Pons (tissue), 1 donor: ENCODE measurements around the gene PDE6H.

ENCODE experiments used
- DNase-seq: peaks from one replicate; pipeline ENCODE4 v3.0.0-alpha.2; 2016; ENCODE audit warnings: low spot score

The PDE6H gene

DNA sequence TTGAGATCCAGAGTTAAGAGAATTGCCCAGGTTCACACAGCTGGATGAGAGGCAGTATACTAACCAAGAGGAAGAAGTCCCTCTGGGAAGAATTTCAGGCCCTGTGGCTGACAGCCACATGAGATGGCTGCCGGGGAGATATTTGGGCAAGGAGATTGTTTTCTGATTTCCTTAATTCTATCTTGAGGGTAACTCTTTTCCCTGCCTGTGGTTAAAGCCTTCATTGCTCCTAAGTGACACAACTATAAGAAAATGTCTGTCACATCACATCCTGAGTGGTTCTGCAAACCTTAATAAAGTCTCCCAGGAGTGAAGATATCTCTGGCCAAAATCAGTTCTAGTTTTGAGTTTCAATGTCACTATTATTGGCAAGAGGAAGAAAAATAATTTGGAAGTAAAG lies 21.0 kb upstream of the PDE6H start:
- no peak for DNase-seq

DNA sequence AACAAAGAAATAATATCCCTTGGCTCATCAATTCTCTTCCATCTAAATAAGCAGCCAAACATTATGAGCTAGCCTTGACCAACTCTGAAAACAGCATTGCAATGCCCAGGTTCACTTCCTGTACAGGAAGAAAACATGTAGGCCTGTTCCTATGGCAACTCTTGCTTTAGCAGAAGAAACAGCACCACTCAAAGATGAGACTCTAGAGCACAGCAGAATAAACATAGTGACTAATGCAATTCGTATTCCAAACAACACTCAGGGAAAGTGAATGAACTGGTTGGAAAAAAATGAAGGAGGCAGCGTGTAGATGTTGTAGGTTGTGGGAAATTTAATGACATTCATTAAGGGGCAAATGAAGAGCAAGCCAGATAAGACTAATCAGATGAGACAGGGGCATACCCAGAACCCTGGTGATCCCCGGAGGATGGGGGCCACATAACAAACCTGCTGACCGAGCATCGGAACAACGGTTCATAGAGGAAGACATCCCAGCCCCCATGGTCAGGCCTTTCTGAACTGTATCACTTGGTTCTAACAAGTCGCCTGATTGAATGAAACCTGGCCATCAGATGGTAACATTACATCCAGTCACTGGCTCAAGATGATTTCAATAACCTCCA lies 20.4 kb upstream of the PDE6H start:
- peak; percentile 30 for DNase-seq

DNA sequence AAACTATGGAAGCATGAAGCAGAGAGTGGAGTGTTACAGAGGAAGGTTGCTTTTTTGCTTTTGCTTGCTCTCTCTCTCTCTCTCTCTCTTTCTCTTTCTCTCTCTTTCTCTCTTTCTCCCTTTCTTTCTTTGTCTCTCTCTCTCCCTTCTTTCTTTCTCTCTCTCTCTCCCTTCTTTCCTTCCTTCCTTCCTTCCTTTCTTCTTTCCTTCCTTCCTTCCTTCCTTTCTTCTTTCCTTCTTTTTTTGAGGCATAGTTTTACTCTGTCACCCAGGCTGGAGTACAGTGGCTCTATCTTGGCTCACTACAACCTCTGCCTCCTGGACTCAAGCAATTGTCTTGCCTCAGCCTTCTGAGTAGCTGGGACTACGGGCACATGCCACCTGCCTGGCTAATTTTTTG lies 19.1 kb upstream of the PDE6H start:
- DNase-seq = no peak

DNA sequence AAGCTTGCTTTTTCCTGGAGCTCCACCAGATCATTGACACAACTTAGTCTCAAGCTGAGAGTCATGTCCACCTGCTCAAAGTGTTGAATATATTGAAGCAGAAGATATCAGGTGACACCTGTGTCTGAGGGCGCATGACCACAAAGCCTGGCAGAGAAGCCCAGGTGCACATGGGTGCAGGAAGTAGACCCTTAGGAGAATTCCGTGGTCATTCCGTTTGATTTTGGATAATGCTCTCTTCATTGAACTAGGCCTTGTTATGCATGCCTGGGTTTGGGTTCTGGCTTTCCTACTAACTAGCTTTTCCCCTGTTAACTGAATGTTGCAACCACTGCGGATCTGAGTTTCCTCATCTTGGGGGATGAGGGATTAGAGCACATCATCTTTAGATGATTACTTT lies 18.6 kb upstream of the PDE6H start:
- DNase-seq = no peak

DNA sequence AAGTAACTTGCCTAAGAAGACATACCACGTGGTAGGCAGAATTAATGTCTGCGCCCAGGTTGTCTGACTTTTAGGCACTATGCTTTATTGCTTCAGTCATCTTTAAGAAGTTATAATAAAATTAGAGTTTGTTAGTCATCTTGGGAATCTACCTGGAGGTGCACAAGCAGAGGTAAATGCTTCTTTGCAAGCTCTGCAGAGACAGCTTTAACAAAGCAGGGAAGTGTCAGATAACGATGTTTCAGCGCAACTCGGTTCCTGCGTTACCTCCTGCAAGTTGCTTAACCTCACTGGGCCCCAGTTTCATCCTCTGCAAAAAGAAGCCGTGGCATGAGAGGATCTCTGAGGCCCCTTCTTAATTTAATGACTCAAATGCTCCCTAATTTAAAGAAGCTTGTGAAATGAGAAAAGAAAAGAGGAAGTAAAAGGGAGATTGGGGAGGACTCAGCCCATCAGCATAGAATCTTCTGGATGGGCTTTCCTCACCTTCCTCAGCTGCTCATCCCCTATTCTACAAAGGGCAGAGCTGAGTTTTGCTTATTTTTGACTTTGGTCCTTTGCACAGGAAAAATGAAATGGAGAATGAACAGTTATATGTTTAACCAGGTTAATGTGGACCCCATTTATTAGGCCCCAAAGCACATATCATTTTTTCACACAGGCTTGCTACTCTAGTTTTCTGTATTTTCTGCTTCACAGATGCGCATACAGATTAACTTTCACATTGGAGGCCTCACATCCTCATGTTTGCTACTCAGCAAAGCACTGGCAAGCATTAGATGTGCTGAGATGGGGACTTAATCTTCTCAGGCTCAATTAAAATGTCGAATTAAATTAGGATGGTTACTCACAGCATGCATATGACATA lies 16.6 kb upstream of the PDE6H start:
- DNase-seq = no peak

DNA sequence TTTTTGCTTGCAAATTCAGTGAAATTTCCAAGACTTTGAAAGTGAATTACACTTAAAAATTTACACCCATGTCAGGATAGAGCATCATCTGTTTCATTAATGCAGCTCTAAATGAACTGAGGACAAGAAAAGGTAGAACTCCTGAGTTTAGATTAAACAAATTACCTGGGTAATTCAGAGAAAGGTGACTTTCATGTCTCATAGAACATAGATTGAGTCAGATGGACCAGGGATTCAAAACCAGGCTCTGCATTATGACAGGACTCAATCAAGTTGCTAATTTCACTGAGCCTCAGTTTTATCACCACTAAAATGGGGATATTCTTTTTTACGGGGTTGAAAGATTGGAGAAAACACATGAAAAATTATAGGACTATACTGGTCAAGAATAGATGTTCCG lies 15.9 kb upstream of the PDE6H start:
- no peak for DNase-seq

DNA sequence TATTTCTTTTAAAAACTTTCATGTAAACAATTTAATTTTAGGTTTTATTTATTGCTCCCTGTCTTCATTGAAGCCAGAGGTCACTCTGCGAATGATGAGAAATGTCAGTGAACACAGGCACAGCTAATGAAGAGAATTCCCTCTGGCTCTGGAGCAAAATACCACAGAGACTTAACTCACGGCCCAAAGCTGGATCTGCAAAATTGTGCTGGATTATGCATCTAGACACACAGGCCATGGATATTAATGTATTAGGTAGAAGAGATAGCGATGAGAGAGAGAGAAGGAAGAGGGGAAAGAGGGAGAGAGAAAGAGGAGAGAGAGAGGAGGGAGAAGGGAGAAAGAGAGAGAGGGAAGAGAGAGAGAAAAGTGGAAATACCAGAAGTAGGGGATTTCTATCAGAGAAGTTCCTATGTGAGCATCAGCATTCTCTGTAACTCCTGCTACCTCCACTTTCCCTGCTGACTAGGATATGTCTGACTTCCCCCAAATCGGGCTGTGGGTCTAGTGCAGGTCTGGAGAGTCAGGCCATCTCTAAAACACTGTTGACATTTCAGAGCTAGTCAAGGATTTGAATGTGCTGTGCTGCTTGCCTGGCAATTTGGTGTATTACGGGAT lies 15.2 kb upstream of the PDE6H start:
- DNase-seq = no peak

DNA sequence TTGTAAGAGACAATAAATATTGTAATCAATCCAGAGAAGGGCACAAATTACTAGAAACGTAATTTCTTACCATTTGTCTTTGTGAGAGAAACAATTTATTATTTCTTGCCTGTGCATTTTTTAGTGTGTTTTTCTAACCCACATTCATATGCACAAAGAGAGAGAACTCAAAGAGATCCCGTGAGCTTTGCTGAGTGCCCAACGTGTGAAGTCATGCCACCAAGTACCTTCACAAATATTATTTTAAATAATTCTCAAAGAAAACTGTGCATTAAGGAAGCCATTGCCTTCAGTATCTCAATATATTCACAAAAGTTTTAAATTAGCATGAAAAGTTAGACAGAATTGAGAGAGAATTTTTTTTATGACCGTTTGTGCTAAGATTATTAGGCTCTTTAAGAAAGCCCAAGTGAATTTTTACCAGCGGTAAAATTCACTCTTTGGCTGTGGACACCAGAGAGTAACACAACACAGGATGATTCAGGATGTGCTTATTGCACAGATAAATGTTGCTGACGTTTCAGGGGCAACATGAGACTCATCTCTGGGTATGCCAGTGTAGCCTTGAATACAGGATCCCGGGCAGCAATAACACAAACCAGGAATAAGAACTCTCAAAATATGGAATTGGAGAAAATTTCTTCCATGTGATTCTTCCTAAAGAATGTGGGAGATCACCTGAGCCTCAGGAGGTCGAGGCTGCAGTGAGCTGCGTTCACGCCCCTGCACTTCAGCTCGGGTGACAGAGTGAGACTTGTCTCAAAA lies 14.3 kb upstream of the PDE6H start:
- DNase-seq = no peak

DNA sequence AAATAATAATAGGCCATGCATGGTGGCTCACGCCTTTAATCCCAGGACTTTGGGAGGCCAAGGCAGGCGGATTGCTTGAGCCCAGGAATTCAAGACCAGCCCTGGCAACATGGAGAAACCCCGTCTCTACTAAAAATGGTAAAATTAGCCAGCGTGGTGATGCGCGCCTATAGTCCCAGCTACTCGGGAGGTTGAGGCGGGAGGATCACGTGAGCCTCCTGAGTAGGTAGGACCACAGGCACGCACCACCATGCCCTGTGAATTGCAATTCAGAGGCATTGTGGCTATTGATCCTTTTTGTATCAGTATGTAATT lies 13.8 kb upstream of the PDE6H start:
- no peak for DNase-seq

DNA sequence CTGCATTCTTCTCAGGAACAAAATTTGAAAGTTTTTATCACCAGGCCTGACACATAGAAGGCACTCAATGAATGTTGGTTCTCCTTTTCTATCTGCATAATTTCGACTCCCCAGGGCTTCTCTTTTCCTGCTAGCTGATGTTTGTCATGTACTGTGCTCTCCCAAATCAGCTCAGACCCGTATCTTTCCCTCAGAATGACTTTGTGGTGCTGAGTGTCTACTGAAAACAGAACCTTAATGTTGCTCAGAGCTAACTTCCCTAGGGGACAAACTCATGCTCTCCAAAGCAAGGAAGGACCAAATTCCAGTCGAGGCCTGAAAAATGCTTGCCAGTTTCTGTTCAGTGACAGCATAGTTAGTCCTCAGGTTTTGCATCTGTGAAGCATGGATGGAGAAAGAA lies 13.4 kb upstream of the PDE6H start:
- peak; percentile 47 for DNase-seq

DNA sequence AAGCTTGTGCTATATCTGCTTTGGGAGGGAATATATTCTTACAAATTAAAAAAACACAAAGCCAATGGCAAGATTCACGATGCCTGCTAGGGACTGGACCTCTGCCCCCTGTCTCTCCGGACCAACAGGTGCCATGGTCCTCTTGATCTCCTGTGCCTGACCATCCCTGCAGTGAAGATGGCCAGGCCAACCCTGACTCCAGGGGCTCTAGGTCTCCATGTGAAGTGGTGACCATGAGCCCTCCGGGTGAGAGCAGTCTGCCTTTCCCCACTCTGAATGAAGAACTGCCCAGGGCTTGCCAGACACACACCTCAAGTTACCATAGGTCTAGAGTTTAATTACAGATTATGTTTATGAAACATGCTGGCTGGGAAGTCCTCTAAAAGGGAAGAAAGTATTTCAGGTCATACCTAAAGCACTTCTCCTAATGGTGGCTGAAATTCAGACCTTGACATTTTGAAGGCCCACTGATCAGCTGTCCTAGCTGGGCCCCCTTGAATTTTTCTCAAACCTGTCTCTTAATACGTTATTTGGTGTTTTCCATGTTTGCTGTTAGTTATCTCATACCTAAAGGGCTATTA lies 12.8 kb upstream of the PDE6H start:
- no peak for DNase-seq

DNA sequence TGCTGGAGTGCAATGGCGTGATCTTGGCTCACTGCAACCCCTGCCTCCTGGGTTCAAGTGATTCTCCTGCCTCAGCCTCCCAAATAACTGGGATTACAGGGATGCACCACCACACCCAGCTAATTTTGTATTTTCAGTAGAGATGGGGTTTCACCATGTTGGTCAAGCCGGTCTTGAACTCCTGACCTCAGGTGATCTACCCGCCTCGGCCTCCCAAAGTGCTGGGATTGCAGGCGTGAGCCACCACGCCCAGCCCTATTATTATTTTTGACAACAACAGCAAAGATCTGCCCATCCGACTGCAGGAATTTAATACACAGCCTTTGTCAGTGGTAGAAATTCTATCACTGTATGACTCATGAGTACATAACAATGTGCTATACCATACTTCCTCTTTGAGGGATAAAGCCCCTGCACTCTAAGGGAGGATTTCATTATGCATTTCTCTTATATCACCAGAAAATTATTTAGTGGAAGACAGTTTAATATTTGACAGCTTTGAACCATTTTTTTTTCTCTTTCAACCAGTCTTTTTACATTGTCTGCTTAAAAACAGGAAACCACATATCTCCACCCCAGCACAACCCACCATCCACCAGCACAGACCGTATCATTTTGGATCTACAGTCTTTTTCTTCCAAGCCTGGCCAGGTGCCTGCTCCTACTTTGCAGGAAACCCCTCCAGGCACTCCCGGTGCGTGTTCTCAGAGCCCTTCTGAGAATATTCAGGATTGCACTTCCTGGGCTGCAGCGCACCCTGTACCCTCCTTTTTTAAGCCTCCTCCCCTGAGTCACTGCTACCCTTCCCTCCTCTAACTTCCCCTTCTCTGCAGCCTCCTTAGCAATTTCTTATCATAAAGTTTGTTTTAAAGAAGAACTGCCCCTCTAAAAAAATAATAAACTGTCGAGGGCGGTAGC lies 12.0 kb upstream of the PDE6H start:
- no peak for DNase-seq

DNA sequence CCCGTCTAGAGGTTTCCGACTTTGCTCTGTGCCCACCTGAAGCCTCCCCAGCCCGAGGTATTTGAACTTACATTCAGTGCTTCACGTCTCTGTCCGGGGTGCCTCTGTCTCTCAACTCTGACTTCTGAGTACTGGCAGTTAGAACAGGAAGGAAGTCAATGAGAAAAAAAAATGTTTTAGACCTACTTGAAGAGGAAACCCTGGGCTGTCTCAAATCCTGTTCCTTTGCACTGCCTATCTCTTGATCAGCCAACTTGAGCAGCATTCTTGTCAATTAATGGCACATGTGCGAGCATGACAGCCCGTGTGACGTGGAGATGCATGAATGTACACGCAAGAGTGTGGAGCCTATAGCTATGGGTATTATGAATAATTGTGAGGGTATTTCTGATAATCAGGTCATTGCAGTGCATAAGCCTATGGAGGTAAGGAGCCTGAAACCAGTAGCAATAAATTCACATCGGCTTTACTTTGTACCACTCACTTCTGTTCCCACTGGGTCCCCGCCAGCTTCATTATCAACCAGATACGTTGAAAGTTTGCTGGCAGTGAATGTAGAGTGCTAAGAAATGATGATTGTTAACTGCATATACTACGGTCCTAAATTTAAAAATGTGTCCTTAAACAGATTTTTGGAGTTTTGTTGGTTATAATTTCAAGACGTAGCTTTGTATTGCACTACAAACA lies 11.2 kb upstream of the PDE6H start, which contains the start of gene ARHGDIB:
Gene ARHGDIB (minus strand): TSS at position 136 of the 687 bp plus-strand sequence. CDS start 10,889 bp downstream, outside the sequence.
- DNase-seq = peak; percentile 70

DNA sequence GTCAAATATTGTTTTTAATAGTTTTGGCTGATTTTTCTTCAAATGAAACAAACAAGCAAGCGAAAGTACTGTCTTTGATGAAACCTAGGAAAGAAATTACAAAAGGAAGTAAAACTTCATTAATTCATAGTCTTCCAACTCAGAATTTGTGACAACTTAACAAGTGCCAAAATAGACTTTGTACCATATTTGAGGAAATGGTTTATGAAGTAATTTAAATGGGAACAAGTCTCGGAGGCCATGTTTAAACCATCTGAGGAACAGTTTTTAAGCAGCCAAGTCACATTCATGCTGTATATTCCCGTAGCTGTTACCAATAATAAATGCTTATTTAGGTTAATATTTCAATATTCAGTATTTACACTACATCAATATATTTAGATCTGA lies 10.7 kb upstream of the PDE6H start:
- no peak for DNase-seq

DNA sequence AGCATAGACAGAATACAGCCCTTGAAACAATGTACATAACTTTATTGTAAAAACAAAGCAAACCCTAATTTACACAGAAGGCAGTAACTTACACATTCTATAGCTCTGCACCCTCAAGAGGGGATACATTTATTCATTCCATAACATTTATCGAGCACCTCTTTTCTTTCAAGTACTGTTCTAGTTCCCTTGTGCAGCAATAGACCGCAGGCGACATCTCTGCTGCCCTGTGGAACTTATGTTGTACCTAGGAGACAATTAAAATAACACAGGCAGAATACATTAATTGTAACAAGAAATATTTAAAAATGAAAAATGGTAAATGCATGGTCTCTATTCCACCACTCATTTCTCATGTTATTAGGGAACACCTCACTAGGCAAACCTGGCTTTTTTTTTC lies 10.0 kb upstream of the PDE6H start:
- DNase-seq = no peak

DNA sequence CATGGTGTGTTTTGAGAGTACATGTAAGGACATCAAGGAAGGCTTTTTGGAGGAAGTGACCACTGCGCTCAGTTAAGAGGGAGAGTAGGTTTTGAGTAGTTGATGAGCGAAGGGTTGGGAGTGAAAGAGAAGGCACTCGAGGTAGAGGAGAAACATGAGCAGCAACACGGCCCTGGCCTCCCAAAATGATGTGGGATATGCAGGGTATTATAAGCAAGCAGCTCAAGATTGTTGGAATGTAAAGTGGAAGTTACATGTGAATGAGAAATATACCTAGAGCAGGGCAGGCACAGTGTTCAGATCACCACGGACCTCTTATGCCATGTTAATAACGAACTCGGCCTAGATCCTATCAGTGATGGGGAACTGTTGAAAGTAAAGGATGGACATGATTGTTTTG lies 9.3 kb upstream of the PDE6H start:
- no peak for DNase-seq

DNA sequence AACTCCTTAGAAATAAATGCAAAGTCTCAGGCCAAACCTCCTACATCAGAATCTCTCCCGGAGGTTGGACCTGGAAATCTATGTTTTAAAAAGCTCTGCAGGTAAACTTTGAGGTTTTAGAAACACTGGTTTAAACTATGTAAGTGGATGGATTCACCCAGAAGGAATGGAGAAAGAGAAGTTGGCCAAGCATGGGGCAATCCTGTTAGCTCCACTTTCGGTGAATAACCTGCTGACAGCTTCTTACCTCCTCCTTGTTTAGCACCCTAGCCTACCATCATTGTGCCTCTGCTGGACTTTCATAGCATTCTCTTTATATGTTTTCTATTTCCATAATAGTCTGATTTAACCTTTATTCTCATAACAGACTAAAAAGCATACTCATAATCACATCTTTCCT lies 8.4 kb upstream of the PDE6H start:
- no peak for DNase-seq

DNA sequence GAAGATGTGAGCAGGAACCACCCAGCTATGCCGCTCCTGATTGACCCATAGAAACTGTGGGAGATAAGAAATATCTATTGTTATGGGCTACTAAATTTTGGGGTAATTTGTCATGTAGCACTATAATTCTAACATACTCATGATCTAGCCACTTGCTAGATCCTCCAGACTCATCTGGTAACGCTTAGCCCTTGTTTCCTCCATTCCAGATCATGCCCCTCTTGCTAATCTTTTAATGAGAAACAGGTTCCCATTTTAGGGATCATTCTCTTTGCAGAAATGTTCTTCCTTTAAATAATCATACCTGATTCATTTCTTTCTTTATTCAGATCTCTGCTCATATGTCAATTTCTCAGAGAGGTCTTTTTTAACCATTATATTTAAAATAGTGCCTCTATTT lies 7.6 kb upstream of the PDE6H start:
- no peak for DNase-seq

DNA sequence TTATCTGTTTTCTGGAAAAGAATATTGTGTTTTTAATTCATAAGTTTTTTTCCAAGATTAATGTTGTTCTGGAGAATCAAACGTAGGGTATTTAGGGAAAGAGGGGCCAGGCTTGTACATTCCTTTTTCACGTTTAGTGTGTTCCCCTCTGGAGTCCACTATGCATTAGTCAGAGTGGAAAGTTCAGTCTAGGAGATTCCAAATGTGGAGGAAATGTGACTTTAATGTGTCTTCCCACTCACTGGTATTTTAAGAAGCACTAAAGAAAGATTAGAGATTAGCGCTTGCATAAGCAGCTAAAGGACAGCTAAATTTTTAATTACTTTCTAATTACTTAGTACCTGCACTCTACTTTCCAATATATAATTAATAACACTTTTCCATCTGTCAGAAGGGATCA lies 4.4 kb upstream of the PDE6H start:
- DNase-seq = no peak

DNA sequence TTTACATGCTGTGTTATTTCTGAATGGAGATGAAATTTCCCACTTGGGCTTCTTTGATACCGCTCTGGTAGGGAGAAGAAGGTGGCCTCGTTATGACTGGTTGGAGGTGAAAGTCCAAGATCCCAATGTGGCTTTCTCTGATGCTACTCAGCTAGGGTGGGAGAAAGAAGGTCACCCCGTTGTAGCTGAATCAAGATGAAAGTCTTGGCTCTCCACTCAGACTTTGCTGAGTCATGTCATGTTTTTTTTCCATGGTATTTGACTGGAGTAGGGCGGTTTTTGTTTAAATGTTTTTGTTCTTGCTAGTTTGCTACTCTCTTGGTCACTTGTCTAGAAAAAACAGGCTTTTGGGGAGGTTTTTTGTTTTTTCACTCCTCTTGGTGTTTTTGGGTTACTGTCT lies 2.4 kb upstream of the PDE6H start:
- DNase-seq = no peak

DNA sequence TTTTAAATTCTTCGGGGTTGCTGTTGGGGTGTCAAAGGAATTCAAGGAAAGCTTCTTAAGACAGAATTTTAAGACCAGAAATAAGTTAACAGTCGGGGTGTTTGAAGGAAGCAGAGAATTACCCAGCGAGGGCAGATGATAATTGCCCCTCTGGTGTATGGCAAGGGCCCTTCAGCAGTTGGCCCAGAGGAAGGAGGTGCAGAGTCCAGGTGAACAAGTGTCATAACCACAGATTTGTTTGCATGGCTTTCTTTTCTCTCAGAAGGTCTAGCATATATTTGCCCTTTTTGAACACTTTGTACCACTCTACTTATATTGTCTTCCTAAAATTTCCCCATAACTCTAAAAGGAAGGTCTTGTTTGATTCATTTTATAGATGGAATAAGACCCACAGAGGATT lies 1.8 kb downstream of the PDE6H start:
- DNase-seq = no peak
